DND-41 (cell line): ENCODE data around the gene AHSA1.

Source experiments
- ATAC-seq: fragments of 200-7000 bp; cut with Tn5 transposase; 3 replicates; pipeline ENCODE4 v1.9.1; 2021; ENCODE audit warnings: low read depth; ENCODE audit not compliant: insufficient read depth
- DNase-seq: peaks from one replicate; pipeline ENCODE4 v3.0.0-alpha.2; 2020
- H2AFZ ChIP-seq: 2 replicates; pipeline ENCODE4 v1.6.0; 2012; ENCODE audit warnings: low read depth, low read length
- H3K27ac ChIP-seq: 2 replicates; pipeline ENCODE4 v1.5.1; 2012; ENCODE audit warnings: low read length, inconsistent platforms
- H3K27me3 ChIP-seq: fragments of 200-600 bp; sonication (generic); 2 replicates; pipeline ENCODE4 v1.6.0; 2012; ENCODE audit warnings: low read length, mild to moderate bottlenecking, inconsistent platforms; ENCODE audit not compliant: insufficient read depth, poor library complexity
- H3K36me3 ChIP-seq: 2 replicates; pipeline ENCODE4 v1.5.1; 2012; ENCODE audit warnings: low read length, inconsistent platforms; ENCODE audit not compliant: insufficient read depth
- H3K4me1 ChIP-seq: 2 replicates; pipeline ENCODE4 v1.5.1; 2012; ENCODE audit warnings: mild to moderate bottlenecking, low read length; ENCODE audit not compliant: insufficient read depth
- H3K4me2 ChIP-seq: 2 replicates; pipeline ENCODE4 v1.6.0; 2012; ENCODE audit warnings: mild to moderate bottlenecking, moderate library complexity, low read length, inconsistent platforms; ENCODE audit not compliant: insufficient read depth
- H3K4me3 ChIP-seq, 2 experiments: fragments of 200-600 bp in 1 of 2; shearing (Covaris generic) in 1 of 2; 2 replicates each; pipeline ENCODE4 v1.5.1; 2012 to 2016; ENCODE audit warnings: inconsistent platforms in 2 of 2, low read length in 2 of 2, mild to moderate bottlenecking in 2 of 2, low read depth in 1 of 2, moderate library complexity in 1 of 2
- H3K79me2 ChIP-seq: 2 replicates; pipeline ENCODE4 v1.6.0; 2012; ENCODE audit warnings: low read length, inconsistent platforms; ENCODE audit not compliant: insufficient read depth
- H3K9ac ChIP-seq: 2 replicates; pipeline ENCODE4 v1.6.0; 2012; ENCODE audit warnings: low read depth, mild to moderate bottlenecking, inconsistent platforms, low read length, moderate library complexity
- H3K9me3 ChIP-seq: 2 replicates; pipeline ENCODE4 v1.5.1; 2012; ENCODE audit warnings: low read length, moderate library complexity, mild to moderate bottlenecking, inconsistent platforms; ENCODE audit not compliant: insufficient read depth, severe bottlenecking
- H4K20me1 ChIP-seq: 2 replicates; pipeline ENCODE4 v1.6.0; 2012; ENCODE audit warnings: low read length; ENCODE audit not compliant: insufficient read depth
- CTCF ChIP-seq: IDR thresholded peaks from 2 replicates; pipeline ENCODE4 v1.5.1; 2012; ENCODE audit warnings: borderline replicate concordance, low read length, moderate library complexity, mild to moderate bottlenecking; ENCODE audit not compliant: poor library complexity, severe bottlenecking; ENCODE audit errors: extremely low read depth
- EZH2 ChIP-seq: IDR thresholded peaks from 3 replicates; pipeline ENCODE4 v1.6.1; 2012; ENCODE audit warnings: borderline replicate concordance, low read depth, mild to moderate bottlenecking, moderate library complexity, low read length, inconsistent platforms; ENCODE audit not compliant: severe bottlenecking

AHSA1 gene

GRCh38 chr14:77467801-77468200, 9.9 kb downstream of the AHSA1 start:
- Histone ChIP-seq H3K36me3 (peaks cover 62% of the 10 kb centered on the region), H4K20me1 (peaks cover 13% of the 10 kb centered on the region; the same call in 1 of the 2 replicates), H3K27me3 (no peaks in the 10 kb centered on the region), H3K4me2 (no peak overlapping the region), H3K9me3 (no peaks in the 10 kb centered on the region), H3K4me3 (no peak overlapping the region), H3K27ac (no peak overlapping the region), H2AFZ (no peak overlapping the region), H3K4me1 (no peaks in the 10 kb centered on the region), H3K9ac (no peak overlapping the region), H3K79me2 (no peaks in the 10 kb centered on the region)
- TF ChIP-seq EZH2 (no peak), CTCF (no peak)
- no peak for ATAC-seq
- no peak for DNase-seq

GRCh38 chr14:77469067-77469505, 11.2 kb downstream of the AHSA1 start:
- no peak overlapping the region for H3K27ac ChIP-seq
- H3K27me3 ChIP-seq: no peaks in the 10 kb centered on the region
- H3K9ac ChIP-seq: no peak overlapping the region
- peaks cover 8% of the 10 kb centered on the region; the same call in 1 of the 2 replicates for H4K20me1 ChIP-seq
- ATAC-seq (no peak), DNase-seq (no peak)
- no peak overlapping the region for H3K4me2 ChIP-seq
- TF ChIP-seq EZH2 (no peak), CTCF (no peak)
- peaks cover 50% of the 10 kb centered on the region for H3K36me3 ChIP-seq
- no peaks in the 10 kb centered on the region for H3K79me2 ChIP-seq
- no peaks in the 10 kb centered on the region for H3K9me3 ChIP-seq
- H3K4me3 ChIP-seq: no peak overlapping the region
- no peak overlapping the region for H2AFZ ChIP-seq
- no peaks in the 10 kb centered on the region for H3K4me1 ChIP-seq

GRCh38 chr14:77469539-77469938, 11.6 kb downstream of the AHSA1 start:
- no peak overlapping the region for H3K9ac ChIP-seq

More at GRCh38 chr14:77469539-77469938, 11.6 kb downstream of the AHSA1 start:
- Histone ChIP-seq H3K9me3 (no peaks in the 10 kb centered on the region), H3K4me1 (no peaks in the 10 kb centered on the region), H3K79me2 (no peaks in the 10 kb centered on the region), H3K4me3 (no peak overlapping the region), H3K27me3 (no peaks in the 10 kb centered on the region), H3K27ac (no peak overlapping the region), H4K20me1 (peaks cover 5% of the 10 kb centered on the region; the same call in 1 of the 2 replicates), H3K4me2 (no peak overlapping the region), H2AFZ (no peak overlapping the region), H3K36me3 (peaks cover 45% of the 10 kb centered on the region)
- TF ChIP-seq CTCF: no peak
- no peak for TF ChIP-seq EZH2
- ATAC-seq (peak; percentile 27; the same call in 1 of the 3 replicates), DNase-seq (no peak)
